Measurements from ENCODE around the gene SLIT3. TPM values are rescaled to one million over a fixed set of nuclear protein-coding genes. Genes with fewer than 3 reads are reported as not detected.

SLIT3 gene
- total RNA-seq, 1 experiment from 2014 or later: 0.10 TPM

GRCh38 chr5:169165052-169165451, 135.9 kb downstream of the SLIT3 start:
- POLR2A ChIA-PET: no interaction called here
- TF ChIP-seq SP1 (IDR thresholded peaks at IDR 0.05; ENCODE audit: low read depth): no peak
- TF ChIP-seq ELF1 (IDR thresholded peaks at IDR 0.05; ENCODE audit: borderline replicate concordance, low read depth): no peak
- no peak for TF ChIP-seq POLR2A (IDR thresholded peaks at IDR 0.05; ENCODE audit: borderline replicate concordance, extremely low read depth, insufficient read depth, insufficient read length)
- no peak for TF ChIP-seq CEBPB (IDR thresholded peaks at IDR 0.05; ENCODE audit: low read depth)
- TF ChIP-seq ZFX (IDR thresholded peaks at IDR 0.05): no peak
- Histone ChIP-seq H3K79me2 (ENCODE audit: insufficient read depth, low read length) (no peaks in the 10 kb centered on the region), H3K27me3 (ENCODE audit: insufficient read depth, low read length) (peaks cover 27% of the 10 kb centered on the region), H2AFZ (ENCODE audit: low read depth, low read length, poor library complexity, severe bottlenecking) (no peak overlapping the region), H3K9ac (ENCODE audit: low read length) (no peak overlapping the region), H3K9me3 (ENCODE audit: control insufficient read depth in 1 of 2, insufficient read depth in 1 of 2, low read depth in 1 of 2, low read length in 2 of 2) (no peaks in the 10 kb centered on the region), H3K36me3 (ENCODE audit: control insufficient read depth in 1 of 2, insufficient read depth in 2 of 2, low read length in 2 of 2) (no peaks in the 10 kb centered on the region), H3K4me3 (replicated peaks in 1 of 2; ENCODE audit: low read depth in 1 of 2, low read length in 2 of 2) (no peak overlapping the region), H3K4me2 (ENCODE audit: low read length) (no peak overlapping the region), H3K4me1 (ENCODE audit: control insufficient read depth in 1 of 2, insufficient read depth in 2 of 2, low read length in 2 of 2) (no peaks in the 10 kb centered on the region), H3K27ac (ENCODE audit: low read depth, low read length) (no peak overlapping the region), H3K9me2 (ENCODE audit: insufficient read depth) (no peaks in the 10 kb centered on the region), H4K20me1 (ENCODE audit: insufficient read depth) (no peaks in the 10 kb centered on the region)
- ATAC-seq (no peak), DNase-seq (ENCODE audit: low read depth, low spot score) (no peak)
- intact Hi-C loops (cut with micrococcal nuclease): no loop called here
- RAD21 ChIA-PET (ENCODE audit: low non-redundant PET in 1 of 2, low total read pairs in 2 of 2, uncharacterized antibody in 2 of 2, unreplicated experiment in 2 of 2): no interaction called here
- no TSS peak for BruUV-seq (replicated peaks)
- CTCF ChIA-PET: no interaction called here

- no peak overlapping the region for H3K27ac ChIP-seq (ENCODE audit: low read depth, low read length)
- ChIA-PET POLR2A (no interaction called here), CTCF (no interaction called here), RAD21 (ENCODE audit: low non-redundant PET in 1 of 2, low total read pairs in 2 of 2, uncharacterized antibody in 2 of 2, unreplicated experiment in 2 of 2) (no interaction called here)
- H2AFZ ChIP-seq (ENCODE audit: low read depth, low read length, poor library complexity, severe bottlenecking): no peak overlapping the region
- DNase-seq (ENCODE audit: low read depth, low spot score) (no peak), ATAC-seq (no peak)
- H3K9me2 ChIP-seq (ENCODE audit: insufficient read depth): no peaks in the 10 kb centered on the region
- no peaks in the 10 kb centered on the region for H3K4me1 ChIP-seq (ENCODE audit: control insufficient read depth in 1 of 2, insufficient read depth in 2 of 2, low read length in 2 of 2)
- H3K27me3 ChIP-seq (ENCODE audit: insufficient read depth, low read length): peaks cover 24% of the 10 kb centered on the region
- H3K9me3 ChIP-seq (ENCODE audit: control insufficient read depth in 1 of 2, insufficient read depth in 1 of 2, low read depth in 1 of 2, low read length in 2 of 2): no peaks in the 10 kb centered on the region
- no peak overlapping the region for H3K4me2 ChIP-seq (ENCODE audit: low read length)
- H3K36me3 ChIP-seq (ENCODE audit: control insufficient read depth in 1 of 2, insufficient read depth in 2 of 2, low read length in 2 of 2): no peaks in the 10 kb centered on the region
- no peaks in the 10 kb centered on the region for H3K79me2 ChIP-seq (ENCODE audit: insufficient read depth, low read length)
- H3K4me3 ChIP-seq (replicated peaks in 1 of 2; ENCODE audit: low read depth in 1 of 2, low read length in 2 of 2): no peak overlapping the region
- no peak overlapping the region for H3K9ac ChIP-seq (ENCODE audit: low read length)
- no peaks in the 10 kb centered on the region for H4K20me1 ChIP-seq (ENCODE audit: insufficient read depth)
- BruUV-seq (replicated peaks): no TSS peak
- intact Hi-C loops (cut with micrococcal nuclease): no loop called here
- TF ChIP-seq EZH2 (IDR thresholded peaks at IDR 0.05) (no peak), TCF7L2 (IDR thresholded peaks at IDR 0.05; ENCODE audit: borderline replicate concordance, extremely low read depth, insufficient read depth, insufficient read length) (no peak), SIN3A (IDR thresholded peaks at IDR 0.05; ENCODE audit: low read depth) (no peak), ELF1 (IDR thresholded peaks at IDR 0.05; ENCODE audit: borderline replicate concordance, low read depth) (no peak), ZFX (IDR thresholded peaks at IDR 0.05) (no peak), POLR2AphosphoS5 (IDR thresholded peaks at IDR 0.05; ENCODE audit: low read depth, low read length) (no peak), JUND (IDR thresholded peaks at IDR 0.05) (no peak), YY1 (IDR thresholded peaks at IDR 0.05; ENCODE audit: extremely low read depth, insufficient replicate concordance, low read depth, low read length) (no peak), SP1 (IDR thresholded peaks at IDR 0.05; ENCODE audit: low read depth) (no peak), POLR2A (IDR thresholded peaks at IDR 0.05; ENCODE audit: borderline replicate concordance, extremely low read depth, insufficient read depth, insufficient read length) (no peak), RAD21 (IDR thresholded peaks at IDR 0.05; ENCODE audit: low read depth) (no peak)
- TF ChIP-seq, protein P1, sequence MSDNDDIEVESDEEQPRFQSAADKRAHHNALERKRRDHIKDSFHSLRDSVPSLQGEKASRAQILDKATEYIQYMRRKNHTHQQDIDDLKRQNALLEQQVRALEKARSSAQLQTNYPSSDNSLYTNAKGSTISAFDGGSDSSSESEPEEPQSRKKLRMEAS (IDR thresholded peaks at IDR 0.05): no peak
- TF ChIP-seq, protein P2, sequence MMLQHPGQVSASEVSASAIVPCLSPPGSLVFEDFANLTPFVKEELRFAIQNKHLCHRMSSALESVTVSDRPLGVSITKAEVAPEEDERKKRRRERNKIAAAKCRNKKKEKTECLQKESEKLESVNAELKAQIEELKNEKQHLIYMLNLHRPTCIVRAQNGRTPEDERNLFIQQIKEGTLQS (IDR thresholded peaks at IDR 0.05): no peak
- TF ChIP-seq, protein P3, sequence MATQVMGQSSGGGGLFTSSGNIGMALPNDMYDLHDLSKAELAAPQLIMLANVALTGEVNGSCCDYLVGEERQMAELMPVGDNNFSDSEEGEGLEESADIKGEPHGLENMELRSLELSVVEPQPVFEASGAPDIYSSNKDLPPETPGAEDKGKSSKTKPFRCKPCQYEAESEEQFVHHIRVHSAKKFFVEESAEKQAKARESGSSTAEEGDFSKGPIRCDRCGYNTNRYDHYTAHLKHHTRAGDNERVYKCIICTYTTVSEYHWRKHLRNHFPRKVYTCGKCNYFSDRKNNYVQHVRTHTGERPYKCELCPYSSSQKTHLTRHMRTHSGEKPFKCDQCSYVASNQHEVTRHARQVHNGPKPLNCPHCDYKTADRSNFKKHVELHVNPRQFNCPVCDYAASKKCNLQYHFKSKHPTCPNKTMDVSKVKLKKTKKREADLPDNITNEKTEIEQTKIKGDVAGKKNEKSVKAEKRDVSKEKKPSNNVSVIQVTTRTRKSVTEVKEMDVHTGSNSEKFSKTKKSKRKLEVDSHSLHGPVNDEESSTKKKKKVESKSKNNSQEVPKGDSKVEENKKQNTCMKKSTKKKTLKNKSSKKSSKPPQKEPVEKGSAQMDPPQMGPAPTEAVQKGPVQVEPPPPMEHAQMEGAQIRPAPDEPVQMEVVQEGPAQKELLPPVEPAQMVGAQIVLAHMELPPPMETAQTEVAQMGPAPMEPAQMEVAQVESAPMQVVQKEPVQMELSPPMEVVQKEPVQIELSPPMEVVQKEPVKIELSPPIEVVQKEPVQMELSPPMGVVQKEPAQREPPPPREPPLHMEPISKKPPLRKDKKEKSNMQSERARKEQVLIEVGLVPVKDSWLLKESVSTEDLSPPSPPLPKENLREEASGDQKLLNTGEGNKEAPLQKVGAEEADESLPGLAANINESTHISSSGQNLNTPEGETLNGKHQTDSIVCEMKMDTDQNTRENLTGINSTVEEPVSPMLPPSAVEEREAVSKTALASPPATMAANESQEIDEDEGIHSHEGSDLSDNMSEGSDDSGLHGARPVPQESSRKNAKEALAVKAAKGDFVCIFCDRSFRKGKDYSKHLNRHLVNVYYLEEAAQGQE (IDR thresholded peaks at IDR 0.05; ENCODE audit: low read depth): no peak
- TF ChIP-seq, protein P4, sequence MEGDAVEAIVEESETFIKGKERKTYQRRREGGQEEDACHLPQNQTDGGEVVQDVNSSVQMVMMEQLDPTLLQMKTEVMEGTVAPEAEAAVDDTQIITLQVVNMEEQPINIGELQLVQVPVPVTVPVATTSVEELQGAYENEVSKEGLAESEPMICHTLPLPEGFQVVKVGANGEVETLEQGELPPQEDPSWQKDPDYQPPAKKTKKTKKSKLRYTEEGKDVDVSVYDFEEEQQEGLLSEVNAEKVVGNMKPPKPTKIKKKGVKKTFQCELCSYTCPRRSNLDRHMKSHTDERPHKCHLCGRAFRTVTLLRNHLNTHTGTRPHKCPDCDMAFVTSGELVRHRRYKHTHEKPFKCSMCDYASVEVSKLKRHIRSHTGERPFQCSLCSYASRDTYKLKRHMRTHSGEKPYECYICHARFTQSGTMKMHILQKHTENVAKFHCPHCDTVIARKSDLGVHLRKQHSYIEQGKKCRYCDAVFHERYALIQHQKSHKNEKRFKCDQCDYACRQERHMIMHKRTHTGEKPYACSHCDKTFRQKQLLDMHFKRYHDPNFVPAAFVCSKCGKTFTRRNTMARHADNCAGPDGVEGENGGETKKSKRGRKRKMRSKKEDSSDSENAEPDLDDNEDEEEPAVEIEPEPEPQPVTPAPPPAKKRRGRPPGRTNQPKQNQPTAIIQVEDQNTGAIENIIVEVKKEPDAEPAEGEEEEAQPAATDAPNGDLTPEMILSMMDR (IDR thresholded peaks at IDR 0.05 in 2 of 3, conservative IDR thresholded peaks at IDR 0.05 in 1 of 3; ENCODE audit: borderline replicate concordance in 1 of 3, insufficient read depth in 1 of 3, low read depth in 2 of 3, low read length in 2 of 3): no peak
Observed at GRCh38 chr5:169164481-169164925, 136.4 kb downstream of the SLIT3 start.

Data from HCT116 (cell line).